ENCODE results near the gene ITGB3BP. TPM values are rescaled to one million over a fixed set of nuclear protein-coding genes. Genes with fewer than 3 reads are reported as not detected.

Gene ITGB3BP
- total RNA-seq, 1 experiment from 2014 or later = 47.2 TPM

- no peaks in the 10 kb centered on the region for H3K9me3 Mint-ChIP-seq
Measured at GRCh38 chr1:63532727-63533126, 9.7 kb upstream of the ITGB3BP start.

More at GRCh38 chr1:63532727-63533126, 9.7 kb upstream of the ITGB3BP start:
- no CpG with 5 or more reads among the region's 1 CpG for WGBS (ENCODE audit: extremely low coverage, insufficient read length, low lambda C conversion rate)
- Histone ChIP-seq H3K14ac (ENCODE audit: insufficient read depth, low read length) (no peak overlapping the region), H3K27me3 (ENCODE audit: insufficient read depth, low read length) (no peaks in the 10 kb centered on the region), H2BK20ac (ENCODE audit: low read depth, low read length, poor library complexity, severe bottlenecking) (no peak overlapping the region), H3K18ac (ENCODE audit: insufficient read length, low read depth, low read length) (no peak overlapping the region), H2AFZ (ENCODE audit: low read length) (no peak overlapping the region), H3K56ac (ENCODE audit: insufficient read length, low read depth, low read length) (no peak overlapping the region), H3K4ac (ENCODE audit: low read depth, low read length) (no peak overlapping the region), H3K23ac (ENCODE audit: insufficient read length, low read depth, low read length) (no peak overlapping the region), H4K8ac (replicated peaks; ENCODE audit: insufficient read length, low read depth, low read length) (no peak overlapping the region), H2AK5ac (ENCODE audit: insufficient read length, low read length) (no peak overlapping the region), H4K20me1 (ENCODE audit: control insufficient read depth, insufficient read depth, insufficient read length) (no peaks in the 10 kb centered on the region), H2BK5ac (ENCODE audit: insufficient read length, low read length) (no peak overlapping the region), H4K91ac (ENCODE audit: insufficient read length, low read depth, low read length) (no peak overlapping the region), H4K5ac (ENCODE audit: insufficient read length, low read depth, low read length) (no peak overlapping the region), H3K4me1 (ENCODE audit: insufficient read depth, low read length) (no peaks in the 10 kb centered on the region; the same call in 1 of the 2 replicates), H2BK12ac (ENCODE audit: insufficient read length, low read depth, low read length) (no peak overlapping the region), H3K23me2 (ENCODE audit: insufficient read length, low read depth, low read length, poor library complexity, severe bottlenecking) (no peaks in the 10 kb centered on the region), H3K4me2 (ENCODE audit: insufficient read depth, insufficient read length, low read length) (no peak overlapping the region), H3K9me3 (ENCODE audit: control insufficient read depth, low read depth, low read length) (no peaks in the 10 kb centered on the region), H2BK120ac (ENCODE audit: low read depth, low read length, poor library complexity, severe bottlenecking) (no peak overlapping the region), H3K9ac (ENCODE audit: extremely low read depth, insufficient read length, low read length) (no peak overlapping the region), H3K79me1 (ENCODE audit: insufficient read depth, low read depth, low read length, poor library complexity, severe bottlenecking) (no peaks in the 10 kb centered on the region), H3K79me2 (ENCODE audit: insufficient read depth, low read length) (no peaks in the 10 kb centered on the region), H2BK15ac (ENCODE audit: low read depth, low read length) (no peak overlapping the region), H3T11ph (ENCODE audit: low read length) (no peak overlapping the region), H3K27ac (ENCODE audit: insufficient read length, low read depth, low read length) (no peak overlapping the region)
- H3K27ac Mint-ChIP-seq = no peak overlapping the region
- DNase-seq = no peak
- no peak overlapping the region for H3K4me3 Mint-ChIP-seq
- no peaks in the 10 kb centered on the region for H3K27me3 Mint-ChIP-seq (ENCODE audit: low read depth)
- H3K36me3 Mint-ChIP-seq (ENCODE audit: insufficient read depth in 1 of 3, low read depth in 3 of 3) = no peaks in the 10 kb centered on the region
- peaks cover 7 to 10% of the 10 kb centered on the region in 2 experiments for H3K4me1 Mint-ChIP-seq
- TF ChIP-seq CTCF (conservative IDR thresholded peaks at IDR 0.05) = no peak

Data from H9 (cell line).